Neural progenitor cell (in vitro differentiated cells): ENCODE results near the gene ECSIT.

ENCODE experiments used
- EZH2 ChIP-seq: fragments of 200-600 bp; sonication (generic); IDR thresholded peaks from 2 replicates; pipeline ENCODE4 v1.6.1; 2017; ENCODE audit warnings: antibody characterized with exemption, mild to moderate bottlenecking, moderate library complexity
- EZH2phosphoT487 ChIP-seq: fragments of 200-600 bp; sonication (generic); IDR thresholded peaks from 2 replicates; pipeline ENCODE4 v1.6.1; 2017; ENCODE audit warnings: antibody characterized with exemption
- TF ChIP-seq, protein P1 (sequence below): fragments of 200-600 bp; sonication (generic); IDR thresholded peaks from 2 replicates; pipeline ENCODE4 v1.5.1; 2017; ENCODE audit warnings: antibody characterized with exemption, mild to moderate bottlenecking

DNA sequence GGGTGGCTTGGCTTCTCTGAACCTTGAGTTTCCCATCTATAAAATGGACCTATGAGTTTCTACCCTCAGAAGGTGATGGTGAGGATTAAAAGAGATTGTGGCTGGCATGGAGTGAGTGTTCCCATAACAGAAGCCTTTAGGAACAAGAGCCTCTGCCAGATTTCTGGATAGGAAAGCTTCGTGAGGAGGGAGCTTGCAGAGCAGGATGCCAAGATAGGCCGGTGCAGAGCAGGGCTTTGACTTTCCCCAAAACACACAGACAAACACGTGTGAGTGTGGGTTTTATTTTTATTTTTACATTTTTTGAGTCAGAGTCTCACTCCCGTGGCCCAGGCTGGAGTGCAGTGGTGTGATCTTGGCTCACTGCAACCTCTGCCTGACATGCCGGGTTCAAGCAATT lies 6.0 kb upstream of the ECSIT start:
- TF ChIP-seq, protein P1, sequence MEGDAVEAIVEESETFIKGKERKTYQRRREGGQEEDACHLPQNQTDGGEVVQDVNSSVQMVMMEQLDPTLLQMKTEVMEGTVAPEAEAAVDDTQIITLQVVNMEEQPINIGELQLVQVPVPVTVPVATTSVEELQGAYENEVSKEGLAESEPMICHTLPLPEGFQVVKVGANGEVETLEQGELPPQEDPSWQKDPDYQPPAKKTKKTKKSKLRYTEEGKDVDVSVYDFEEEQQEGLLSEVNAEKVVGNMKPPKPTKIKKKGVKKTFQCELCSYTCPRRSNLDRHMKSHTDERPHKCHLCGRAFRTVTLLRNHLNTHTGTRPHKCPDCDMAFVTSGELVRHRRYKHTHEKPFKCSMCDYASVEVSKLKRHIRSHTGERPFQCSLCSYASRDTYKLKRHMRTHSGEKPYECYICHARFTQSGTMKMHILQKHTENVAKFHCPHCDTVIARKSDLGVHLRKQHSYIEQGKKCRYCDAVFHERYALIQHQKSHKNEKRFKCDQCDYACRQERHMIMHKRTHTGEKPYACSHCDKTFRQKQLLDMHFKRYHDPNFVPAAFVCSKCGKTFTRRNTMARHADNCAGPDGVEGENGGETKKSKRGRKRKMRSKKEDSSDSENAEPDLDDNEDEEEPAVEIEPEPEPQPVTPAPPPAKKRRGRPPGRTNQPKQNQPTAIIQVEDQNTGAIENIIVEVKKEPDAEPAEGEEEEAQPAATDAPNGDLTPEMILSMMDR, result no peak
- TF ChIP-seq EZH2phosphoT487, result no peak
- TF ChIP-seq EZH2, result no peak
